ENCODE measurements around the gene C1S. TPM values are rescaled to one million over a fixed set of nuclear protein-coding genes. Genes with fewer than 3 reads are reported as not detected.
A peak's percentile ranks its signal among the peaks of the same experiment; 100 is the strongest.

Gene C1S
- polyA plus RNA-seq, 1 experiment: 458 TPM

- ChIA-PET CTCF (interaction anchor here (0.9 to 2.7 kb wide), 15 partner anchors 10 to 188 kb away, joined by 3 to 33 read pairs (median 6); partner anchors contain the start of genes C12orf57, C1S and RNU7-1), POLR2A (no interaction called here)
- Histone ChIP-seq H3K4me3 (ENCODE audit: low read depth, low read length) (no peak overlapping the region), H3K9me3 (ENCODE audit: control insufficient read depth, insufficient read depth, low read length) (no peaks in the 10 kb centered on the region; the same call in 1 of the 2 replicates), H3K27ac (ENCODE audit: low read depth, low read length) (no peak overlapping the region), H3K27me3 (ENCODE audit: control insufficient read depth, insufficient read depth, low read length) (no peaks in the 10 kb centered on the region)
- TF ChIP-seq, protein P1, sequence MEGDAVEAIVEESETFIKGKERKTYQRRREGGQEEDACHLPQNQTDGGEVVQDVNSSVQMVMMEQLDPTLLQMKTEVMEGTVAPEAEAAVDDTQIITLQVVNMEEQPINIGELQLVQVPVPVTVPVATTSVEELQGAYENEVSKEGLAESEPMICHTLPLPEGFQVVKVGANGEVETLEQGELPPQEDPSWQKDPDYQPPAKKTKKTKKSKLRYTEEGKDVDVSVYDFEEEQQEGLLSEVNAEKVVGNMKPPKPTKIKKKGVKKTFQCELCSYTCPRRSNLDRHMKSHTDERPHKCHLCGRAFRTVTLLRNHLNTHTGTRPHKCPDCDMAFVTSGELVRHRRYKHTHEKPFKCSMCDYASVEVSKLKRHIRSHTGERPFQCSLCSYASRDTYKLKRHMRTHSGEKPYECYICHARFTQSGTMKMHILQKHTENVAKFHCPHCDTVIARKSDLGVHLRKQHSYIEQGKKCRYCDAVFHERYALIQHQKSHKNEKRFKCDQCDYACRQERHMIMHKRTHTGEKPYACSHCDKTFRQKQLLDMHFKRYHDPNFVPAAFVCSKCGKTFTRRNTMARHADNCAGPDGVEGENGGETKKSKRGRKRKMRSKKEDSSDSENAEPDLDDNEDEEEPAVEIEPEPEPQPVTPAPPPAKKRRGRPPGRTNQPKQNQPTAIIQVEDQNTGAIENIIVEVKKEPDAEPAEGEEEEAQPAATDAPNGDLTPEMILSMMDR (IDR thresholded peaks at IDR 0.05; ENCODE audit: low read depth, low read length): no peak
- no peak for DNase-seq (ENCODE audit: low read depth, low spot score)
Observed at GRCh38 chr12:7112041-7112440, 51.5 kb downstream of the C1S start.

DNA sequence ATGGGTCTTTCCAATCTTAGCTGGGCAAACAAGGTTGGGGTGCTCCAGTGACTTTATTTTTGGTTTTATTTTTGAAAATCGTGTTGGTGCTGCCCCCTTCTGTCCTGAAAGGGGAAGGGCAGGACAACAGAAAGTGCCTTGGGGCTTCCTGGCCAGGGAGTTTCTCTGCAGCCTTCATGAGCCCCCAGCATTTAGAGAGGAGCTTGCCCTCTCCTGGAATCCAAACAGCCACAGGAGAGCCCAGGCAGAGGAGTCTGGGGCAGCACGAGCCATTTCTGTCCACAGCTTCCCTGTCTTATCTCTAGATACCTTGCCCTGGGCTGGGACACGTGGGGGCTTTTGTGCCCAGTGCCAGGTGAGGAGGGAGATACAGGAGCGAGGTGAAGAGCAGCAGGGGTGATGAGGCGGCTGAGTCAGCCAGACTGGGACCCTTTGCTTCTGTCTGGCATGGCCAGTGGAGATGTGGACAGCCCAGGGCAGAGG is 52.9 kb downstream of the C1S start:
- no peaks in the 10 kb centered on the region; the same call in 1 of the 2 replicates for H3K9me3 ChIP-seq (ENCODE audit: control insufficient read depth, insufficient read depth, low read length)

GRCh38 chr12:7114008-7114407 is 53.5 kb downstream of the C1S start:
- Histone ChIP-seq H3K4me3 (ENCODE audit: low read depth, low read length) (no peak overlapping the region), H3K9me3 (ENCODE audit: control insufficient read depth, insufficient read depth, low read length) (no peaks in the 10 kb centered on the region), H3K27ac (ENCODE audit: low read depth, low read length) (no peak overlapping the region), H3K27me3 (ENCODE audit: control insufficient read depth, insufficient read depth, low read length) (no peaks in the 10 kb centered on the region)
- TF ChIP-seq, protein P1 (IDR thresholded peaks at IDR 0.05; ENCODE audit: low read depth, low read length): no peak
- POLR2A ChIA-PET: interaction anchor here (1.2 kb wide), 1 partner anchor 168 kb away, joined by 3 read pairs; no protein-coding TSS in a partner anchor
- DNase-seq (ENCODE audit: low read depth, low spot score): no peak
- CTCF ChIA-PET: interaction anchor here (0.6 to 2.7 kb wide), 24 partner anchors 9 to 242 kb away, joined by 3 to 33 read pairs (median 4); partner anchors contain the start of genes C1S and LPCAT3

More for the DNA sequence above, 52.9 kb downstream of the C1S start:
- H3K4me3 ChIP-seq (ENCODE audit: low read depth, low read length): no peak overlapping the region
- H3K27ac ChIP-seq (ENCODE audit: low read depth, low read length): peak overlapping the region; percentile 21
- TF ChIP-seq, protein P1 (IDR thresholded peaks at IDR 0.05; ENCODE audit: low read depth, low read length): peak; percentile 85
- H3K27me3 ChIP-seq (ENCODE audit: control insufficient read depth, insufficient read depth, low read length): no peaks in the 10 kb centered on the region
- no peak for DNase-seq (ENCODE audit: low read depth, low spot score)
- ChIA-PET POLR2A (interaction anchor here (1.0 to 1.2 kb wide), 2 partner anchors 167 to 169 kb away, joined by 3 to 4 read pairs; no protein-coding TSS in a partner anchor), CTCF (interaction anchor here (0.6 to 2.7 kb wide), 29 partner anchors 9 to 326 kb away, joined by 3 to 33 read pairs (median 4); partner anchors contain the start of genes C1S and LPCAT3)

GRCh38 chr12:7114851-7115250 is 54.3 kb downstream of the C1S start:
- Histone ChIP-seq H3K9me3 (ENCODE audit: control insufficient read depth, insufficient read depth, low read length) (no peaks in the 10 kb centered on the region), H3K27me3 (ENCODE audit: control insufficient read depth, insufficient read depth, low read length) (no peaks in the 10 kb centered on the region), H3K27ac (ENCODE audit: low read depth, low read length) (no peak overlapping the region), H3K4me3 (ENCODE audit: low read depth, low read length) (no peak overlapping the region)
- ChIA-PET POLR2A (no interaction called here), CTCF (interaction anchor here (2.7 kb wide), 1 partner anchor 55 kb away, joined by 33 read pairs; the partner anchor contains the start of gene C1S)
- no peak for DNase-seq (ENCODE audit: low read depth, low spot score)
- TF ChIP-seq, protein P1 (IDR thresholded peaks at IDR 0.05; ENCODE audit: low read depth, low read length): no peak

DNA sequence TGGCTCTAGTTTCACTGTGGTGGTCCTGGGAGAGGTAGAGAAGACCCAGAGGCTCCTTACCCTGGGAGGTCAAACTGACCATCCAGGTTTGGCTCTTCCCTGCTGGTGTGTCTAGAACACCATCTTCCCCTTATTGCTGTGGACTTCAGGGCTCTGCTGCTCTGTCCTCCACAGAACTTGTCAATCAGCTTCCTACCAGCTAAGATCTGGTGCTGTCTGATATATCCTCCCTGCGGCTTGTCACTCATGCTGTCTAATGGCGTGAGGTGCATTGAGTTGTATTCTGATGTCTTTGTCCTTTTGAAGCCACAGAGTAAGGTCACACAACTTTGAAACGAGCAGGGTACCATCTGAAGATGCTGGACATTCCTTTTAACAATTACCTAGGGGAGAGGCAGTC is 55.7 kb downstream of the C1S start:
- DNase-seq (ENCODE audit: low read depth, low spot score): no peak
- TF ChIP-seq, protein P1 (IDR thresholded peaks at IDR 0.05; ENCODE audit: low read depth, low read length): no peak
- H3K27ac ChIP-seq (ENCODE audit: low read depth, low read length): no peak overlapping the region
- H3K4me3 ChIP-seq (ENCODE audit: low read depth, low read length): no peak overlapping the region
- no peaks in the 10 kb centered on the region for H3K27me3 ChIP-seq (ENCODE audit: control insufficient read depth, insufficient read depth, low read length)
- H3K9me3 ChIP-seq (ENCODE audit: control insufficient read depth, insufficient read depth, low read length): no peaks in the 10 kb centered on the region
- ChIA-PET POLR2A (no interaction called here), CTCF (no interaction called here)
